DND-41 (cell line): ENCODE data around the gene TNPO3.

Source experiments
- ATAC-seq: fragments of 200-7000 bp; cut with Tn5 transposase; 3 replicates; pipeline ENCODE4 v1.9.1; 2021; ENCODE audit warnings: low read depth; ENCODE audit not compliant: insufficient read depth
- DNase-seq: peaks from one replicate; pipeline ENCODE4 v3.0.0-alpha.2; 2020
- H2AFZ ChIP-seq: 2 replicates; pipeline ENCODE4 v1.6.0; 2012; ENCODE audit warnings: low read depth, low read length
- H3K27ac ChIP-seq: 2 replicates; pipeline ENCODE4 v1.5.1; 2012; ENCODE audit warnings: low read length, inconsistent platforms
- H3K27me3 ChIP-seq: fragments of 200-600 bp; sonication (generic); 2 replicates; pipeline ENCODE4 v1.6.0; 2012; ENCODE audit warnings: low read length, mild to moderate bottlenecking, inconsistent platforms; ENCODE audit not compliant: insufficient read depth, poor library complexity
- H3K36me3 ChIP-seq: 2 replicates; pipeline ENCODE4 v1.5.1; 2012; ENCODE audit warnings: low read length, inconsistent platforms; ENCODE audit not compliant: insufficient read depth
- H3K4me1 ChIP-seq: 2 replicates; pipeline ENCODE4 v1.5.1; 2012; ENCODE audit warnings: mild to moderate bottlenecking, low read length; ENCODE audit not compliant: insufficient read depth
- H3K4me2 ChIP-seq: 2 replicates; pipeline ENCODE4 v1.6.0; 2012; ENCODE audit warnings: mild to moderate bottlenecking, moderate library complexity, low read length, inconsistent platforms; ENCODE audit not compliant: insufficient read depth
- H3K4me3 ChIP-seq, 2 experiments: fragments of 200-600 bp in 1 of 2; shearing (Covaris generic) in 1 of 2; 2 replicates each; pipeline ENCODE4 v1.5.1; 2012 to 2016; ENCODE audit warnings: inconsistent platforms in 2 of 2, low read length in 2 of 2, mild to moderate bottlenecking in 2 of 2, low read depth in 1 of 2, moderate library complexity in 1 of 2
- H3K79me2 ChIP-seq: 2 replicates; pipeline ENCODE4 v1.6.0; 2012; ENCODE audit warnings: low read length, inconsistent platforms; ENCODE audit not compliant: insufficient read depth
- H3K9ac ChIP-seq: 2 replicates; pipeline ENCODE4 v1.6.0; 2012; ENCODE audit warnings: low read depth, mild to moderate bottlenecking, inconsistent platforms, low read length, moderate library complexity
- H3K9me3 ChIP-seq: 2 replicates; pipeline ENCODE4 v1.5.1; 2012; ENCODE audit warnings: low read length, moderate library complexity, mild to moderate bottlenecking, inconsistent platforms; ENCODE audit not compliant: insufficient read depth, severe bottlenecking
- H4K20me1 ChIP-seq: 2 replicates; pipeline ENCODE4 v1.6.0; 2012; ENCODE audit warnings: low read length; ENCODE audit not compliant: insufficient read depth
- CTCF ChIP-seq: IDR thresholded peaks from 2 replicates; pipeline ENCODE4 v1.5.1; 2012; ENCODE audit warnings: borderline replicate concordance, low read length, moderate library complexity, mild to moderate bottlenecking; ENCODE audit not compliant: poor library complexity, severe bottlenecking; ENCODE audit errors: extremely low read depth
- EZH2 ChIP-seq: IDR thresholded peaks from 3 replicates; pipeline ENCODE4 v1.6.1; 2012; ENCODE audit warnings: borderline replicate concordance, low read depth, mild to moderate bottlenecking, moderate library complexity, low read length, inconsistent platforms; ENCODE audit not compliant: severe bottlenecking

The TNPO3 gene

DNA sequence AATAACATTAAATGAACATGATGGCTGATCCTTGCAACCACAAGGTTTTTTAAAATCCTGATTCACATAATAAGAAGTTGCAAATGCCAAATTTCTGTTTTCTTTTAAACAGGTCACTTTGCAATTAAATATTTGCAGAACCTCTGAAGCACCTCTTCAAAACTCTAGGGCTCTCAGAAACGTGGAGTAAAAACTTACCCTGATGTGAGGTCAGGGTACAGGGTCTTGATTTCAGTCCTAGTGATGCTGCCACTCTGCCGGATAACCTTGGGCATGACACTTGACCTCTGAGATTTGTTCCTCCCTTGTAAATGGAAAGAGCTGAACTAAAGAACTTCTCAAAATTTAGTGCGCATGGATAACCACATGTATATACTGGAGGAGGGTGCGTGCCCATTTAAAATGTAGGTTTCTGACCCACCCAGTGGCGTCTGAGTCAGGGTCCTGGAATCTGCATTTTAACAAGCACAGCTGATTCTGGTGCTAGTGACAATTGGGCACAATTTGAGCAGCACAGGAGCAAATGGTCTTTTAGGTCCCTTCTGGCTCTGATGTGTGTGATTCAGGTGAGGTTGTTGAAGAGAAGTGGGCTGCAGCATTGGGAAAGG is 35.5 kb upstream of the TNPO3 start:
- Histone ChIP-seq H3K9me3 (no peaks in the 10 kb centered on the region), H3K4me3 (no peak overlapping the region), H3K27ac (no peak overlapping the region), H3K4me2 (no peak overlapping the region), H2AFZ (no peak overlapping the region), H3K36me3 (no peaks in the 10 kb centered on the region), H3K4me1 (peaks cover 16% of the 10 kb centered on the region), H4K20me1 (no peaks in the 10 kb centered on the region), H3K27me3 (no peaks in the 10 kb centered on the region), H3K9ac (no peak overlapping the region), H3K79me2 (no peaks in the 10 kb centered on the region)
- TF ChIP-seq CTCF (no peak), EZH2 (no peak)
- ATAC-seq (no peak), DNase-seq (no peak)

- H3K79me2 ChIP-seq = no peaks in the 10 kb centered on the region
- no peak overlapping the region for H2AFZ ChIP-seq
- peaks cover 8% of the 10 kb centered on the region for H3K4me1 ChIP-seq
- H3K9ac ChIP-seq = no peak overlapping the region
- H3K4me2 ChIP-seq = no peak overlapping the region
- H3K36me3 ChIP-seq = no peaks in the 10 kb centered on the region
- ATAC-seq (no peak), DNase-seq (no peak)
- TF ChIP-seq CTCF = no peak
- TF ChIP-seq EZH2 = no peak
- no peak overlapping the region for H3K4me3 ChIP-seq
- no peaks in the 10 kb centered on the region for H3K9me3 ChIP-seq
- no peaks in the 10 kb centered on the region for H3K27me3 ChIP-seq
- no peak overlapping the region for H3K27ac ChIP-seq
- H4K20me1 ChIP-seq = no peaks in the 10 kb centered on the region
Observed at GRCh38 chr7:129089521-129090212, 34.8 kb upstream of the TNPO3 start.

DNA sequence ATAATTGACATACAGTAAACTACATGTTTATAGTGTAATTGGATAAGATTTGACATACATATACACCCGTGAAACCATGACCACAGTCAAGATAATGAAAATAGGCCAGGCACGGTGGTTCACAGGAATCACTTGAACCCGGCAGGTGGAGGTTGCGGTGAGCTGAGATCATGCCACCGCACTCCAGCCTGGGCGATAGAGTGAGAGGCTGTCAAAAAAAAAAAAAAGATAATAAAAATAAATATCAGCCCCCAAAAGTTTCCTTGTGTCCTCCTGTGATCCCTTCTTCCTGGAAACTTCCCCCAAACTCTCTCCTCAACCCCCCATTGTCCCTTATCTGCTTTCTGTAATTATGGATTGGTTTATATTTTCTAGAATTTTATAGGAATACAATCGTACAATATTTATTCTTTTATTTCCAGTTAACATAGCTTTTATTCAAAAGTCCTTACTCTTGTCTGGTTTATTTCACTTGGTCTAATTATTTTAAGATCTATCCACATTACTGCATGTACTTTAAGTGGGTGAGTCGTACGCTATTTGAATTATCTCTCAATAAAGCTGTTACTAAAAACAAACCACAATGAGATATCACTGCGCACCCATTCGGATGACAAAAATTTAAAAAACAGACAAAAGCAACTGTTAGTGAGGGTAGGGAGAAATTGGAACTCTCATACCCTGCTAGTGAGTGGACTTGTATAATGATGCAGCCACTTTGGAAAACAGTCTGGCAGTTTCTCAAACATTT is 30.1 kb upstream of the TNPO3 start:
- Histone ChIP-seq H2AFZ (no peak overlapping the region), H3K36me3 (no peaks in the 10 kb centered on the region), H3K79me2 (no peaks in the 10 kb centered on the region), H3K4me3 (no peak overlapping the region), H3K27me3 (no peaks in the 10 kb centered on the region), H3K27ac (no peak overlapping the region), H4K20me1 (no peaks in the 10 kb centered on the region), H3K4me1 (no peaks in the 10 kb centered on the region), H3K9me3 (no peaks in the 10 kb centered on the region), H3K9ac (no peak overlapping the region), H3K4me2 (no peak overlapping the region)
- no peak for DNase-seq
- no peak for ATAC-seq
- TF ChIP-seq EZH2 (no peak), CTCF (no peak)
